A673 (cell line): ENCODE data around the gene TRIM41. TPM values are rescaled to one million over a fixed set of nuclear protein-coding genes. Genes with fewer than 3 reads are reported as not detected.

Experiments
- BruUV-seq: library from RNA; stranded (reverse); fragments of 400-500 nt; replicated peaks from 2 replicates; lab custom pipeline; 2021; lab: Mats Ljungman, UMichigan
- CTCF ChIA-PET: fragments of 300-600 bp; sonication (Branson Sonifier 250); formaldehyde crosslinking; loops from one replicate; lab custom pipeline; 2022; ENCODE audit warnings: antibody characterized with exemption; lab: Charles Lee
- POLR2A ChIA-PET: fragments of 300-600 bp; sonication (Branson Sonifier 250); formaldehyde crosslinking; loops from one replicate; lab custom pipeline; 2022; ENCODE audit warnings: antibody characterized with exemption; ENCODE audit not compliant: low non-redundant PET; lab: Charles Lee
- DNase-seq: peaks from one replicate; pipeline ENCODE4 v3.0.0-alpha.2; 2015; ENCODE audit warnings: low spot score
- H3K27ac ChIP-seq: fragments of 200-600 bp; sonication (generic); 2 replicates; pipeline ENCODE4 v1.5.1; 2016; ENCODE audit warnings: mixed run types, low read depth, mild to moderate bottlenecking, mixed read lengths, antibody characterized with exemption, low read length; ENCODE audit not compliant: poor library complexity, severe bottlenecking
- H3K27me3 ChIP-seq: fragments of 200-600 bp; sonication (generic); replicated peaks from 2 replicates; pipeline ENCODE4 v1.6.1; 2017; ENCODE audit warnings: mixed run types, low read depth, mild to moderate bottlenecking, mixed read lengths, antibody characterized with exemption, low read length; ENCODE audit not compliant: insufficient read depth, poor library complexity
- H3K36me3 ChIP-seq: fragments of 200-600 bp; sonication (generic); 2 replicates; pipeline ENCODE4 v1.6.1; 2016; ENCODE audit warnings: mixed run types, mild to moderate bottlenecking, mixed read lengths, antibody characterized with exemption, low read length; ENCODE audit not compliant: insufficient read depth, poor library complexity, severe bottlenecking
- H3K4me1 ChIP-seq: fragments of 200-600 bp; sonication (generic); 2 replicates; pipeline ENCODE4 v1.6.1; 2017; ENCODE audit warnings: mixed run types, mild to moderate bottlenecking, mixed read lengths, antibody characterized with exemption, low read length; ENCODE audit not compliant: insufficient read depth, poor library complexity, severe bottlenecking
- H3K4me3 ChIP-seq: fragments of 200-600 bp; sonication (generic); 2 replicates; pipeline ENCODE4 v1.5.1; 2016; ENCODE audit warnings: low read depth, mixed run types, mild to moderate bottlenecking, mixed read lengths, low read length; ENCODE audit not compliant: poor library complexity, severe bottlenecking
- H3K9me3 ChIP-seq: fragments of 200-600 bp; sonication (generic); 2 replicates; pipeline ENCODE4 v1.6.1; 2016; ENCODE audit warnings: mixed run types, low read depth, mild to moderate bottlenecking, mixed read lengths, antibody characterized with exemption, low read length; ENCODE audit not compliant: poor library complexity, severe bottlenecking
- EZH2 ChIP-seq: fragments of 200-600 bp; sonication (generic); IDR thresholded peaks from 2 replicates; pipeline ENCODE4 v1.6.1; 2017; ENCODE audit warnings: borderline replicate concordance, low read depth, mild to moderate bottlenecking, mixed read lengths, antibody characterized with exemption, low read length; ENCODE audit not compliant: poor library complexity, severe bottlenecking
- intact Hi-C: fragments of 100-400 bp; cut with micrococcal nuclease; formaldehyde crosslinking; loops from one replicate; pipeline ENCODE4 v1.10.0; 2022; ENCODE audit not compliant: unreplicated experiment
- total RNA-seq: library from RNA; stranded (reverse); gene quantifications from 2 replicates; pipeline ENCODE4 v1.2.3, GENCODE V29; 2021
- TF ChIP-seq, protein P1 (sequence below): fragments of 300-800, 200-600 bp; sonication (generic); conservative IDR thresholded peaks from 2 replicates; pipeline ENCODE4 v1.5.1; 2017; ENCODE audit warnings: low read depth, mild to moderate bottlenecking, antibody characterized with exemption, low read length, moderate library complexity, mixed read lengths

Gene TRIM41
- total RNA-seq, 1 experiment from 2014 or later = 24.6 TPM

DNA sequence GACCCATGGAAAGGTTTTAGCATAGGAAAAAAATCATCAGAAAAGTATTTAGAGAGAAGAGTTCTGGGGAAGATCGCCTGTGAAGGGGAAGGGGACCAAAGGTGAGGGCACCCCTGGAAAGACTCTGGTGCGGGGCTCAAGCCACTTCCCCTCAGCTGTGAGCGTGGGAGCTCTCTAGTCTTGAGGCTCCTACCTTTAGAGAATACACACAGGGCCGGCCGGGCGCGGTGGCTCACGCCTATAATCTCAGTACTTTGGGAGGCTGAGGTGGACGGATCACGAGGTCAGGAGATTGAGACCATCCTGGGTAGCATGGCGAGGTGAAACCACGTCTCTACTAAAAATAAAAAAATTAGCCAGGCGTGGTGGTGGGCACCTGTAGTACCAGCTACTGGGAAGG lies 6.9 kb downstream of the TRIM41 start:
- no TSS peak for BruUV-seq
- H3K4me3 ChIP-seq = no peak overlapping the region
- peaks cover 15% of the 10 kb centered on the region for H3K36me3 ChIP-seq
- ChIA-PET POLR2A (no interaction called here), CTCF (no interaction called here)
- no peaks in the 10 kb centered on the region for H3K9me3 ChIP-seq
- H3K27me3 ChIP-seq = no peaks in the 10 kb centered on the region
- no peak for TF ChIP-seq EZH2
- TF ChIP-seq, protein P1, sequence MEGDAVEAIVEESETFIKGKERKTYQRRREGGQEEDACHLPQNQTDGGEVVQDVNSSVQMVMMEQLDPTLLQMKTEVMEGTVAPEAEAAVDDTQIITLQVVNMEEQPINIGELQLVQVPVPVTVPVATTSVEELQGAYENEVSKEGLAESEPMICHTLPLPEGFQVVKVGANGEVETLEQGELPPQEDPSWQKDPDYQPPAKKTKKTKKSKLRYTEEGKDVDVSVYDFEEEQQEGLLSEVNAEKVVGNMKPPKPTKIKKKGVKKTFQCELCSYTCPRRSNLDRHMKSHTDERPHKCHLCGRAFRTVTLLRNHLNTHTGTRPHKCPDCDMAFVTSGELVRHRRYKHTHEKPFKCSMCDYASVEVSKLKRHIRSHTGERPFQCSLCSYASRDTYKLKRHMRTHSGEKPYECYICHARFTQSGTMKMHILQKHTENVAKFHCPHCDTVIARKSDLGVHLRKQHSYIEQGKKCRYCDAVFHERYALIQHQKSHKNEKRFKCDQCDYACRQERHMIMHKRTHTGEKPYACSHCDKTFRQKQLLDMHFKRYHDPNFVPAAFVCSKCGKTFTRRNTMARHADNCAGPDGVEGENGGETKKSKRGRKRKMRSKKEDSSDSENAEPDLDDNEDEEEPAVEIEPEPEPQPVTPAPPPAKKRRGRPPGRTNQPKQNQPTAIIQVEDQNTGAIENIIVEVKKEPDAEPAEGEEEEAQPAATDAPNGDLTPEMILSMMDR = no peak
- no peak for DNase-seq
- H3K4me1 ChIP-seq = peaks cover 1% of the 10 kb centered on the region
- intact Hi-C loops = no loop called here
- H3K27ac ChIP-seq = no peak overlapping the region

DNA sequence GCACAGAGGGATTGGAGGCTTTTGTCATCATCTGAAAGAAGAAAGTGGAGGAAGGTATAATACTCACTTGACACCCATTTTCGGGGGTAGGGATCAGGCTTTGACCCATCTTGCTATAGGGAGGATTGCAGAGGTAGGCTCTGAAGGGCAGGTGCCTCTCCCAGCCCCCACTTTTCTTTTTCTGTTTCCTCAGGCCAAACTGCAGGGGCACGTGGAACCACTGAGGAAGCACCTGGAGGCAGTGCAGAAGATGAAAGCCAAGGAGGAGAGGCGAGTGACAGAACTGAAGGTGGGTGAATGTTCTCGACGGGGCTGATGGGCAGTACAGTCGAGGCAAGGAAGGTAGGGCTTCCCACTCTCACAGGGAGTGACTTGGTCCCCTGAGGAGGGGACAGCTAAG lies 7.5 kb downstream of the TRIM41 start:
- Histone ChIP-seq H3K9me3 (no peaks in the 10 kb centered on the region), H3K27ac (no peak overlapping the region), H3K4me3 (no peak overlapping the region), H3K27me3 (no peaks in the 10 kb centered on the region), H3K4me1 (peaks cover 4% of the 10 kb centered on the region), H3K36me3 (peaks cover 21% of the 10 kb centered on the region)
- no TSS peak for BruUV-seq
- DNase-seq = no peak
- no peak for TF ChIP-seq EZH2
- TF ChIP-seq, protein P1 = no peak
- ChIA-PET CTCF (no interaction called here), POLR2A (no interaction called here)
- intact Hi-C loops = no loop called here

DNA sequence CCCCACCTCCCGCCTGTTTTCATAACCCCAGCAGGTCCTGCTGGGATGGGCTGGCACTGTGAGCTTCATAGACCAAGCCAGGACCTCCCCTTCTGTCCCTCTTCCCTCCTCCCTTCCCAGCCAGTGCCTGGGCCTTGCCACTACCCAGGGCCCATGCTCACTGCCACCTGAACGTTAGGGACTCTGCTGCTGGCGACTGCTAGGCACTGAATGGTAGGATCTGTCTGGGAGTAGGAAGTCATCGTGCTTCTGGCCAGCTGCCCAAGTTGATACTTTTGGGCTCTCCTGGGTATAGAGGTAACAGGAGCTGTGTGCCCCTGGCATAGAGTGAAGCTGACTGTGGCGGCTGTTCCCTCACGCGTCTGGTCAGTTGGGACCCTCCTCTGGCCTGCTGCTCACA lies 8.4 kb downstream of the TRIM41 start:
- H3K27ac ChIP-seq = no peak overlapping the region
- H3K4me1 ChIP-seq = peaks cover 4% of the 10 kb centered on the region
- no peaks in the 10 kb centered on the region for H3K27me3 ChIP-seq
- ChIA-PET CTCF (no interaction called here), POLR2A (no interaction called here)
- no peak overlapping the region for H3K4me3 ChIP-seq
- no peak for DNase-seq
- TF ChIP-seq EZH2 = no peak
- TF ChIP-seq, protein P1 = no peak
- intact Hi-C loops = no loop called here
- BruUV-seq = no TSS peak
- no peaks in the 10 kb centered on the region for H3K9me3 ChIP-seq
- peaks cover 29% of the 10 kb centered on the region for H3K36me3 ChIP-seq
